ENCODE measurements around the gene NKAP. TPM values are rescaled to one million over a fixed set of nuclear protein-coding genes. Genes with fewer than 3 reads are reported as not detected.
A peak's percentile ranks its signal among the peaks of the same experiment; 100 is the strongest.

The NKAP gene
- total and polyA plus RNA-seq, 9 of the 15 experiments (the other 6 are each of a cell fraction or from before 2014, with no cell fraction given) = 3.1 to 8.3 (median 7.0) TPM

- Histone ChIP-seq H3K79me2 (ENCODE audit: control insufficient read depth, insufficient read depth, low read length) (no peaks in the 10 kb centered on the region), H3K9me1 (ENCODE audit: control insufficient read depth, insufficient read depth, low read length) (no peaks in the 10 kb centered on the region), H3K36me3 (ENCODE audit: control insufficient read depth, insufficient read depth, low read length) (no peaks in the 10 kb centered on the region), H3K9me3 (replicated peaks; ENCODE audit: control insufficient read depth, insufficient read depth, low read depth, low read length) (no peaks in the 10 kb centered on the region), H3K4me1 (replicated peaks in 1 of 2; ENCODE audit: control insufficient read depth in 2 of 2, insufficient read depth in 2 of 2, low read length in 2 of 2) (peaks cover 0 to 1% of the 10 kb centered on the region in 2 experiments; a peak in 3 of 5 replicates), H3K4me2 (ENCODE audit: insufficient read depth, low read length) (no peak overlapping the region), H3K27ac (ENCODE audit: extremely low read depth, low read depth, low read length) (no peak overlapping the region), H2AFZ (ENCODE audit: low read depth, low read length) (no peak overlapping the region), H3K9ac (ENCODE audit: insufficient read depth in 1 of 2, low read depth in 2 of 2, low read length in 2 of 2) (no peak overlapping the region), H3K27me3 (ENCODE audit: control insufficient read depth in 2 of 2, insufficient read depth in 2 of 2, low read length in 2 of 2) (peaks cover 0 to 11% of the 10 kb centered on the region in 2 experiments; a peak in 1 of 5 replicates), H4K20me1 (replicated peaks; ENCODE audit: control insufficient read depth, insufficient read depth, low read length) (no peaks in the 10 kb centered on the region), H3K4me3 (no peak overlapping the region)
- WGBS (ENCODE audit: insufficient coverage, low coverage, missing lambda C conversion rate) = 0% methylated on average over 5 of the region's 5 CpGs
- no TSS peak for BruUV-seq (replicated peaks)
- ATAC-seq = no peak
- intact Hi-C loops (cut with micrococcal nuclease) (loop anchor here (10.0 kb wide), 1 partner anchor 434 kb away; no protein-coding TSS in a partner anchor), in situ Hi-C loops (cut with MboI) (no loop called here)
- FAIRE-seq = peak; percentile 29
- DNase-seq (ENCODE audit: extremely low read depth in 1 of 4, low spot score in 3 of 4) = no peak
- CTCF ChIA-PET (ENCODE audit: low intra/inter-chr PET ratio) = no interaction called here
- POLR2A ChIA-PET = no interaction called here
- TF ChIP-seq ZEB2 (IDR thresholded peaks at IDR 0.05) (peak; percentile 53; the same call in 1 of the 2 replicates), IFI16 (CRISPR knock-in tag; IDR thresholded peaks at IDR 0.05) (no peak), CTCF (IDR thresholded peaks at IDR 0.05 in 2 of 3, conservative IDR thresholded peaks at IDR 0.05 in 1 of 3; ENCODE audit: insufficient read depth in 2 of 3, low read depth in 1 of 3, low read length in 3 of 3) (peak; percentile 30 to 42 (median 33); a peak in 3 of 6 replicates)
Observed at GRCh38 chrX:119948381-119948780, 4.8 kb upstream of the NKAP start.

- Histone ChIP-seq H3K4me1 (replicated peaks in 1 of 2; ENCODE audit: control insufficient read depth in 2 of 2, insufficient read depth in 2 of 2, low read length in 2 of 2) (peaks cover 3 to 9% of the 10 kb centered on the region in 2 experiments; a peak in 3 of 5 replicates), H4K20me1 (replicated peaks; ENCODE audit: control insufficient read depth, insufficient read depth, low read length) (no peaks in the 10 kb centered on the region), H3K9ac (ENCODE audit: insufficient read depth in 1 of 2, low read depth in 2 of 2, low read length in 2 of 2) (no peak overlapping the region), H3K4me2 (ENCODE audit: insufficient read depth, low read length) (no peak overlapping the region), H3K27me3 (ENCODE audit: control insufficient read depth in 2 of 2, insufficient read depth in 2 of 2, low read length in 2 of 2) (peaks cover 0 to 11% of the 10 kb centered on the region in 2 experiments; a peak in 1 of 5 replicates), H3K36me3 (ENCODE audit: control insufficient read depth, insufficient read depth, low read length) (no peaks in the 10 kb centered on the region), H3K9me1 (ENCODE audit: control insufficient read depth, insufficient read depth, low read length) (no peaks in the 10 kb centered on the region), H2AFZ (ENCODE audit: low read depth, low read length) (no peak overlapping the region), H3K79me2 (ENCODE audit: control insufficient read depth, insufficient read depth, low read length) (peaks cover 21% of the 10 kb centered on the region), H3K9me3 (replicated peaks; ENCODE audit: control insufficient read depth, insufficient read depth, low read depth, low read length) (no peaks in the 10 kb centered on the region), H3K27ac (ENCODE audit: extremely low read depth, low read depth, low read length) (no peak overlapping the region), H3K4me3 (no peak overlapping the region)
- intact Hi-C loops (cut with micrococcal nuclease) = loop anchor here (10.0 kb wide), 1 partner anchor 431 kb away; no protein-coding TSS in a partner anchor
- FAIRE-seq = no peak
- BruUV-seq (replicated peaks) = no TSS peak
- in situ Hi-C loops (cut with MboI) = no loop called here
- no peak for DNase-seq (ENCODE audit: extremely low read depth in 1 of 4, low spot score in 3 of 4)
- no peak for ATAC-seq
- CTCF ChIA-PET (ENCODE audit: low intra/inter-chr PET ratio) = no interaction called here
- POLR2A ChIA-PET = interaction anchor here (0.7 kb wide), 1 partner anchor 590 kb away, joined by 3 read pairs; no protein-coding TSS in a partner anchor
- 38% methylated on average over 6 of the region's 6 CpGs for WGBS (ENCODE audit: insufficient coverage, low coverage, missing lambda C conversion rate)
- TF ChIP-seq SMC3 (conservative IDR thresholded peaks at IDR 0.05; ENCODE audit: insufficient read depth, low read depth, low read length) = no peak
- TF ChIP-seq CGGBP1 (CRISPR knock-in tag; IDR thresholded peaks at IDR 0.05) = no peak
- TF ChIP-seq FOS (IDR thresholded peaks at IDR 0.05; ENCODE audit: extremely low read depth, insufficient read length) = no peak
- TF ChIP-seq GABPB2 (CRISPR knock-in tag; conservative IDR thresholded peaks at IDR 0.05) = no peak
- no peak for TF ChIP-seq E2F6 (IDR thresholded peaks at IDR 0.05; ENCODE audit: borderline replicate concordance in 1 of 2, extremely low read depth in 1 of 2, insufficient read depth in 1 of 2, insufficient read length in 1 of 2, low read depth in 1 of 2, low read length in 1 of 2, poor library complexity in 1 of 2, severe bottlenecking in 1 of 2)
- no peak for TF ChIP-seq TAF15 (IDR thresholded peaks at IDR 0.05; ENCODE audit: low read depth, low read length)
Observed at GRCh38 chrX:119945481-119945880, 1.9 kb upstream of the NKAP start.
